22Rv1 (cell line): ENCODE data around the gene DCUN1D2.

Experiments
- CTCF ChIP-seq: fragments of 450-650 bp; IDR thresholded peaks from 2 replicates; pipeline ENCODE4 v1.5.1; 2017; ENCODE audit warnings: mild to moderate bottlenecking
- ZFX ChIP-seq: fragments of 450-650 bp; IDR thresholded peaks from 2 replicates; pipeline ENCODE4 v1.6.1; 2017; ENCODE audit warnings: antibody characterized with exemption, borderline replicate concordance

DNA sequence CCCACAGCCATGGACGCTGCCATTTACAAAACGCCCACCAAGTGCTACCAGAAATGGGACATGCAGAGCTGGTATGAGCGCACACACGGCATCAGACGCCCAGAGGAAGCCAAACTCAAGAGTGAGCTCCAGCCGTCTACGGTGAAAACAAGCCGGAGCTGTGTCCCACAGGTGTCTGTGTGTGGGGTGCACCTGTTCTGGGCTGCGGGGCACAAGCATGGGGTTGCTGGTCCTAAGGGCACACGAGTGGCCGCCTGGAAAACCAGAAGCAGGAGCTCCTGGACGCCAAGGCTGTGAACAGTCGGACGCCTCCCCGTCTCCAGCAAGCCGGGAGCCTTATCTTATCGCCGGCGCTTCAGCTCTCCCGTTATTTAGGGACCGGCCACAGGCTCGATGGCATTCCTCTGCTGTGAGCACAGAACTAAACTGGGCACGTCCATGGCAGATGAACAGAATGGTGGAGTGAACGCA lies 38.5 kb downstream of the DCUN1D2 start:
- TF ChIP-seq CTCF (no peak), ZFX (no peak)
